ENCODE measurements around the gene MRPL41. TPM values are rescaled to one million over a fixed set of nuclear protein-coding genes. Genes with fewer than 3 reads are reported as not detected.

MRPL41 gene
- total and polyA plus RNA-seq, 2 of the 13 experiments (the other 11 are each of a cell fraction or from before 2014, with no cell fraction given): 20.9 to 54.0 TPM

DNA sequence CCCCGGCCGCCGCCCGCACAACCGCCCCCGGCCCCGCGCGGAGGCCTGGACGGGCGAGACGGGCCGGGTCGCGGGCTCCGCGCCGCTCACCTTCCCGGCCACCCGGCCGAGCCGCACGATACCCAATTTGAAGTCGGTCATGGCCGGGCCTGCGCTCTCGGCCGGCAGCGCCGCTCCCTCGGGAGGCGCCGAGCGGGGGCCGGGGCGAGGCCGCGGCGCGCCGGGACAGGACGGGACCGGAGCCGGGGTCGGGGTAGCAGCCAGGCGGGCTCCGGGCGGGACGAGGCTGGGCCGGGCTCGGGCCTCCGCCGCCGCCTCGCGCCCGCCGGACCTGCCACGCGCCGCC lies 38.4 kb downstream of the MRPL41 start:
- Histone ChIP-seq H3K4me1 (ENCODE audit: insufficient read depth, low read length) (peaks cover 46% of the 10 kb centered on the region), H4K20me1 (ENCODE audit: insufficient read depth, low read length) (no peaks in the 10 kb centered on the region), H3K9ac (ENCODE audit: insufficient read depth, low read depth, low read length) (peak overlapping the region; percentile 82), H3K4me2 (ENCODE audit: low read depth, low read length) (peak overlapping the region; percentile 87; the same call in 1 of the 2 replicates), H3K4me3 (replicated peaks in 1 of 3; ENCODE audit: insufficient read depth in 1 of 3, low read depth in 2 of 3, low read length in 3 of 3) (peak overlapping the region; percentile 74 to 90 (median 83); a peak in 4 of 6 replicates), H3K9me3 (ENCODE audit: low read length) (no peaks in the 10 kb centered on the region), H3K79me2 (ENCODE audit: insufficient read depth, low read length) (peaks cover 19% of the 10 kb centered on the region), H3K36me3 (replicated peaks in 1 of 2; ENCODE audit: control insufficient read depth in 1 of 2, insufficient read depth in 2 of 2, low read length in 2 of 2) (peaks cover 16 to 32% of the 10 kb centered on the region in 2 experiments; a peak in 4 of 5 replicates), H3K27ac (ENCODE audit: extremely low read length, insufficient read depth, low read length) (no peak overlapping the region), H2AFZ (ENCODE audit: low read length) (no peak overlapping the region), H3K27me3 (ENCODE audit: control insufficient read depth in 1 of 2, insufficient read depth in 2 of 2, low read length in 2 of 2) (no peaks in the 10 kb centered on the region)
- TF ChIP-seq, protein P1, sequence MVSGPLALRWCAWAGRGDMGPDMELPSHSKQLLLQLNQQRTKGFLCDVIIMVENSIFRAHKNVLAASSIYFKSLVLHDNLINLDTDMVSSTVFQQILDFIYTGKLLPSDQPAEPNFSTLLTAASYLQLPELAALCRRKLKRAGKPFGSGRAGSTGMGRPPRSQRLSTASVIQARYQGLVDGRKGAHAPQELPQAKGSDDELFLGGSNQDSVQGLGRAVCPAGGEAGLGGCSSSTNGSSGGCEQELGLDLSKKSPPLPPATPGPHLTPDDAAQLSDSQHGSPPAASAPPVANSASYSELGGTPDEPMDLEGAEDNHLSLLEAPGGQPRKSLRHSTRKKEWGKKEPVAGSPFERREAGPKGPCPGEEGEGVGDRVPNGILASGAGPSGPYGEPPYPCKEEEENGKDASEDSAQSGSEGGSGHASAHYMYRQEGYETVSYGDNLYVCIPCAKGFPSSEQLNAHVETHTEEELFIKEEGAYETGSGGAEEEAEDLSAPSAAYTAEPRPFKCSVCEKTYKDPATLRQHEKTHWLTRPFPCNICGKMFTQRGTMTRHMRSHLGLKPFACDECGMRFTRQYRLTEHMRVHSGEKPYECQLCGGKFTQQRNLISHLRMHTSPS (CRISPR knock-in tag; IDR thresholded peaks at IDR 0.05; ENCODE audit: low read depth): no peak
- TF ChIP-seq WIZ (CRISPR knock-in tag; IDR thresholded peaks at IDR 0.05) (no peak), MAZ (IDR thresholded peaks at IDR 0.05; ENCODE audit: borderline replicate concordance, low read depth, low read length) (no peak), MAZ (CRISPR knock-in tag; IDR thresholded peaks at IDR 0.05; ENCODE audit: low read depth) (0 out of 2 replicates have a peak, but pooled peaks have one; percentile 7), SAFB2 (CRISPR knock-in tag; IDR thresholded peaks at IDR 0.05; ENCODE audit: borderline replicate concordance, low read depth) (0 out of 2 replicates have a peak, but pooled peaks have one; percentile 8), ARNT2 (CRISPR knock-in tag; IDR thresholded peaks at IDR 0.05; ENCODE audit: low read depth) (0 out of 2 replicates have a peak, but pooled peaks have one; percentile 15)
- intact Hi-C loops (cut with micrococcal nuclease; ENCODE audit: unreplicated experiment): no loop called here
- DNase-seq (ENCODE audit: low spot score) (no peak), ATAC-seq (no peak), FAIRE-seq (no peak)
- in situ Hi-C loops (cut with HindIII; ENCODE audit: extremely low pct_ligation_motif_present, low pct_unique_long_range_greater_than_20kb): no loop called here
- BruUV-seq (replicated peaks): no TSS peak
- 0% methylated on average over 13 of the region's 61 CpGs for WGBS (ENCODE audit: low lambda C conversion rate)
- POLR2A ChIA-PET: interaction anchor here (1.2 to 2.3 kb wide), 7 partner anchors 8 to 29 kb away, joined by 3 to 11 read pairs (median 5); partner anchors contain the start of genes ARRDC1, DPH7 and EHMT1
- CTCF ChIA-PET (ENCODE audit: low intra/inter-chr PET ratio, low total read pairs): no interaction called here

All from HepG2 (cell line).